GM12891 (cell line): ENCODE measurements around the gene ACTL8.

Experiments used
- DNase-seq: peaks from one replicate; pipeline ENCODE4 v3.0.0; 2011; ENCODE audit warnings: low spot score; ENCODE audit not compliant: insufficient read length
- FAIRE-seq: peaks from 2 replicates; lab custom pipeline; 2011; peaks lifted over from hg19 to GRCh38; lab: Jason Lieb, UNC
- PAX5 ChIP-seq: IDR thresholded peaks from 2 replicates; pipeline ENCODE4 v1.6.1; 2011; ENCODE audit warnings: low read length, moderate library complexity, mild to moderate bottlenecking; ENCODE audit not compliant: insufficient read depth, severe bottlenecking
- POLR2A ChIP-seq: IDR thresholded peaks from 2 replicates; pipeline ENCODE4 v1.6.1; 2011; ENCODE audit warnings: low read depth, low read length, control low read depth
- POLR2AphosphoS5 ChIP-seq: IDR thresholded peaks from 2 replicates; pipeline ENCODE4 v1.6.1; 2011; ENCODE audit warnings: low read depth, low read length, control low read depth
- POU2F2 ChIP-seq: IDR thresholded peaks from 2 replicates; pipeline ENCODE4 v1.6.1; 2011; ENCODE audit warnings: low read depth, mild to moderate bottlenecking, control low read depth, low read length, moderate library complexity
- SPI1 ChIP-seq: IDR thresholded peaks from 2 replicates; pipeline ENCODE4 v1.6.1; 2011; ENCODE audit warnings: low read depth, low read length, control low read depth
- TAF1 ChIP-seq: IDR thresholded peaks from 2 replicates; pipeline ENCODE4 v1.6.1; 2011; ENCODE audit warnings: low read depth, low read length, control low read depth

The ACTL8 gene

DNA sequence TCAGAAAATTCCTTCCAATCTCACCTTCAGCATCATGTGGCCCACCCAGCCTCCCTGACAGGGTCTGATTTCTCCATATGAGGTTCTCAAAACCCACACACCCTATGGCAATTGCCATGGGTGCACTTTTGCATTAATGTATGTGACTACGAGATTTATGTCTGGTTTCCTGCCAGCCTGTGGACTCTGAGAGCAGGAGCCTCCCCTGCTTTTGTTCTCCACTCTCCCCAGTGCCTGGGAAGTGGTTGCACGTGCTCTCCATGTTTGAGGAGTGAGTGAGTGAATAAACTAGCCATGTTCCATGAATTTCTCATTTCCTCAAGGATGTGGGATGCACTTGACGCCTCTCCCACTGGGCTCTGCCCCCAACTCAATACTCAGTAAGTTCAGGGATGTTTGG is 91.2 kb downstream of the ACTL8 start:
- DNase-seq (no peak), FAIRE-seq (no peak)
- no peak for TF ChIP-seq TAF1
- no peak for TF ChIP-seq POLR2AphosphoS5
- TF ChIP-seq POU2F2, result no peak
- TF ChIP-seq POLR2A, result no peak
- no peak for TF ChIP-seq PAX5
- TF ChIP-seq SPI1, result no peak

DNA sequence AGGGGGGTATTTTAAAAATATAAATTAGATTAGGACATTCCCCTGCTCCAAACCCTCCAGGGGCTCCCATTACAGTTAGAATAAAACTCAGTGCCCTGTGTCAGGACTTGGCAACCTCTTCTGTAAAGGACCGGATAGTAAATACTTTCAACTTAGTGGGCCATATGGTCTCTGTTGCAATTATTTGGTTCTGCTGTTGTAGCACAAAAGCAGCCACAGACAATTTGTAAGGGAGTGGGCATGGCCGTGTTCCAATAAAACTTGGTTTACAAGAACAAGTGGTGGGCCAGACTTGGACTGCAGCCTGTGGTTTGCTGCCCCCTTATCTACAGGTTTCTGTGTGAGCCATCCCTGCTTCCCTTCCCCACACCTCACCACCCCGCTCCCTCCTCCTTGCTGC is 92.0 kb downstream of the ACTL8 start:
- no peak for FAIRE-seq
- TF ChIP-seq SPI1, result no peak
- no peak for TF ChIP-seq POU2F2
- no peak for TF ChIP-seq TAF1
- TF ChIP-seq POLR2A, result no peak
- no peak for TF ChIP-seq POLR2AphosphoS5
- no peak for TF ChIP-seq PAX5
- no peak for DNase-seq

DNA sequence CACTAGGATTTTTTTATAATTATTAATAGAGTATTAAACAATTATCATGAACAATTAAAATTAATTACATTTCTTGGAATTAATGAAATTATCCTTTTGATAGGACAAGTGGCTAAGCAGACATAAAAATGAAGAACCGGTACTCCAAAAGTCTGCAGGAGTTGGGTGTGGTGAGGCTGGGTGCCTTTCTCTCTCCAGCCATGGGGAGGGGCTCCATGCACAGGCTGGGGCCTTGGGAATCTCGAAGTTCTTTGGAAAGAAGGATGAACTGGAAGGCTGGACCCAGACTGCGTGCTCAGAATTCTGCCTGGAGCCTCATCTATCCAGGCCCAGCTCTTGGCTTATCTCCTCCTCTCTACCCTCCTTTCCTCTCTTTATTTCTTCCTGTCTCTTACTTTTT is 94.1 kb downstream of the ACTL8 start:
- no peak for DNase-seq
- no peak for FAIRE-seq
- TF ChIP-seq TAF1, result no peak
- TF ChIP-seq POU2F2, result no peak
- no peak for TF ChIP-seq PAX5
- no peak for TF ChIP-seq POLR2A
- no peak for TF ChIP-seq SPI1
- TF ChIP-seq POLR2AphosphoS5, result no peak

DNA sequence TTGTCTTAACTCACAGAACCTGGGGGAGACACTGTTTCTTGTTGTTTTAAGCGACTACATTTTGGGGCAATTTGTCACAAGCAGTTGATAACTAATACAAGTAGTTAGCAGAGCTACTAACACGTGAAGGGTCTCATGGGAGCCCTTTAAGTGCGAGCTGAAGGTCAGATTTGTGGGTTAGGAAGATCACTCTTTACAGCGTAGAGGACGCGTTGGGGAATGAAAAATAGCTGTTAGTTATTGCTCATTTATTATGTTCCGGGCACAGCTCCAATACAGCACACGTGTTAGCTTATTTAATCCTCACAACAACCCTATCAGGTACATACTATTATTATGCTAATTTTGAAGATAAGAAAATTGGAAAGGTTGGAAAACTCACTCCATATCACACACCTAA is 95.9 kb downstream of the ACTL8 start:
- TF ChIP-seq SPI1 (no peak), POLR2AphosphoS5 (no peak), POU2F2 (no peak), POLR2A (no peak), PAX5 (no peak), TAF1 (no peak)
- no peak for FAIRE-seq
- DNase-seq, result no peak

DNA sequence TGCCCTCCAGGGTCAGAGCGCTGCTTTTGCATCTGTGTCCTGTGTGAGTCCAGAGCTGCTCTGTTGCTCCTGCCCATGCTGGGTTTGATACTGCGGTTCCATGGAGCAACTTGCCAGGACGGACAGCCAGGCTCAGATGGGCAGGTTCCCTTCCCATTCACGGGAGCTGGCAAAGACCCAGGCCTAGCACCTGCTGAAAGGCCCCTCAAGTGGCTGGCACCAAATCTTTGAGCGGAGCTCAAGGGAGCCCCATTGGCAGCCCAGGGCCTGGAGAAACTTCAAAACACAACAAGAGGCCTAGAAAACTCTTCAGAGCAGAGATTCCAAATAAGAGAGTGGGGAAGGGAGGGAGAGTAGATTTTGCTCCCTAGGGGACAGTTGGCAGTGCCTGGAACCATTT is 97.2 kb downstream of the ACTL8 start:
- no peak for FAIRE-seq
- DNase-seq, result no peak
- no peak for TF ChIP-seq POU2F2
- no peak for TF ChIP-seq SPI1
- no peak for TF ChIP-seq POLR2AphosphoS5

DNA sequence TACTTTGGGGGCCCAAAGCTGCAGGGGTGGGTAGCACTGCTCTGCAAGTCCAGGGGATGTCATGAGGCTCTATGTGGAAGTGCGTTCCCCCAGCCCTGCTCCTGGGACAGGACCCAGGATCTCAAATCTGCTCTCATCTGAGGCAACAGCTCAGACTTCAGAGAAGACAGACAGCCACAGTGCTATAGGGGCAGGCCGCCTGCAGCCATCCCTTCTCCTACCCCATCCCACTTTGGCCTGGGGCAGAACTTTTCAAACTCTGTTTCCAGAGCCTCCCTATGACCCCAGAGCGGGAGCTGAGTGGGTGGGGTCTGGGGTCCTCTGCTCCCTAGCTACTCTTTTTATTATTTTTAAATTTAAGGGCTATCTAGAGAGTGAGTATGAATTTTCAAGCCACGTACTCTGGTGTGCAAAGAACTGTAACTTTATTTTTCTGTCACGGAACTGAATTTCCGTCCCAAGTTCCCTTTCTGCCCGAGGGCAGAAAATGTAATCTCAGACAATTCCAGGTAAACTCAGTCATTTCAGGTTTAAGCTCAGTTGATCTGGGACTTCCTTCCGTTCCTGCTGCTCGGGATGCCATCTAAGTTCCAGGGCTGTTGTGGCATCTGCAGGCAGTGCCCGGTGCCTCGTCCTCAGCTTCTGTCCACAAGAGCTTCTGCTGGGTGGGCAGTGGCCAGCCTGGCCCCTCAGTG is 98.3 kb downstream of the ACTL8 start:
- DNase-seq, result no peak
- FAIRE-seq, result no peak
- TF ChIP-seq PAX5, result no peak
- TF ChIP-seq POU2F2, result no peak
- no peak for TF ChIP-seq POLR2AphosphoS5
- TF ChIP-seq SPI1, result no peak
- TF ChIP-seq TAF1, result no peak
- TF ChIP-seq POLR2A, result no peak

DNA sequence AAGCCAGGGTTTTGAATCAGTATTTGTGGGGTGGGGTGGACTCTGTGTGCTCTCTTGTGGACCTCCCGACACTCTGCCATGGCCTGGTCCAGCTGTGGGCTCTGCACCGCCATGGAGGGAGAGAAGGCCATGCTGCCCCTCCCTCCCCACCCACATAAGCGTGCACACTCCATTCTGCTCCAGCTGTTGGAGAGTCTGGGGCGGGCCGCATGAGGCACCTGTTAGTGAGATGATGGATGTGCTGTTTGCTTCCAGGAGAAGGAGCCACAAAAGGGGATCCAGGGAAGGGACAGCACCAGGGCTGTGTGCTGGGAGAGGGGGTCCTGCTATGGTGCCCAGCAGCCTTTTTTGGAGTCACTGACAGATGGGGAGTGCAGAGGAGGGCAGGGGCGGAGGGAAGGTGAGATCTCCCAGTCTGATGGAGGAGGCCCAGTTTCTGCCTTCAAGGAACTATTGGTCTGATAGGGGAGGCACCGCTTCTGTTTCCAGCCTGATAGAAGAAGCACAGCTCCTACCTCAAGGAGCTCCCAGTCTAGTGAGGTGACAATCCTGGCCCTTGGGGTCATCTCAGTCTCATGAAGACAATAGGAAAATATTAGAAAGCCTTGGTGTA is 101.5 kb downstream of the ACTL8 start:
- FAIRE-seq (no peak), DNase-seq (no peak)
- TF ChIP-seq TAF1 (no peak), POLR2AphosphoS5 (no peak), POU2F2 (no peak), POLR2A (no peak), PAX5 (no peak), SPI1 (no peak)

DNA sequence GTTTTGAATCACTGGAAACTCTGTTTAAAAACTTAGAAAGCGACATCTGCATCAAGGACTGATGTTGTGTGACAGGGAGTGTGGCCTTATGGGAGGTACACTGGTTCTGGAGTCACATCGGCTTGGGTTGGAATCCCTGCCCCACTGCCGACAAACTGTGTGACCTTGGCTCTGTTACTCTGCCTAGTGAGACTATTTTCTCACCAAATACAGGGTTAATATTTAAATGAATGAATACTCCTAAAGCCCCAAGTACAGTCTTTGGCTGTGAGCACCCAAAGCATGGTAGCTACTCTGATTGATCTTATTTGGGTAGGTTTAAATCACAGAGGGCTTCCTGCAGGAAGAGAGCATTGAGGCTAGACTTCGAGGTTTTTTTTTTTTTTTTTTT is 102.0 kb downstream of the ACTL8 start:
- TF ChIP-seq POLR2AphosphoS5 (no peak), POU2F2 (no peak)
- no peak for FAIRE-seq
- DNase-seq, result no peak

DNA sequence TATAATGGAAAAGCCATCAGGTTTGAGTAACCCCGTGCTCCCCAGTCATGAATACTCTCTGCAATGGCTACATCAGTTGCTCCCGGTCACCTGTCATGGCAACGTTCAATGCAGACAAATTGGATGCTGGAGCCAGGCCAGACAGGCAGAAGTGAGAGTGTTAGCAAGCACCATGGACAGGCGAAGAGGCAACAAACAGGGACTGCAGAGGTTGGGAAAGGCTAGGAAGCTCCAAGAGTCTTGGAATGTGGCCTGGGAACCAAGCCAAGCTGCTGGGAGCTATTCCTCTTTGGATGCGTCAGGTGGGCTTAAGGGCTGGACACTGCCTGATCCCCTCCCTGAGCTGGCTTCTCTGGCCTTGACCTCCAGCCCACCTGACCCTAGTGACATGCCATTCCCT is 102.9 kb downstream of the ACTL8 start:
- TF ChIP-seq TAF1 (no peak), POLR2AphosphoS5 (no peak), SPI1 (no peak), POLR2A (no peak), PAX5 (no peak), POU2F2 (no peak)
- no peak for DNase-seq

DNA sequence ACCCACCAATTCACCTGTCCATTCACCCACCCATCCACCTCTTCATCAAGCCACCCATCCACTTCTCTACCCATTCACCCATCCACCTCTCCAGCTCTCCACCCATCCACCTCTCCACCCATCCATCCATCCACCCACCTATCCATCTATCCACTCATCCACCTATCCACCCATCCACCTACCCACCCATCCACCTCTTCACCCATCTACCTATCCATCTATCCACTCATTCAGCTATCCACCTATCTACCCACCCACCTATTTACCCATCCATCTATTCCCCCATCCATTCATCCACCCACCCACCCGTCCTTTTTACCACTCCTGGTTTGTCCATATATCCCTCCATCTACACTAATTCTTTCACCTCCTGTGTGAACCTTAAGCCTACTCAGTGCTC is 105.7 kb downstream of the ACTL8 start:
- TF ChIP-seq PAX5 (no peak), TAF1 (no peak), POLR2A (no peak), POU2F2 (no peak), POLR2AphosphoS5 (no peak), SPI1 (no peak)
- FAIRE-seq (no peak), DNase-seq (no peak)

More for the DNA sequence above, 102.9 kb downstream of the ACTL8 start:
- FAIRE-seq, result no peak

DNA sequence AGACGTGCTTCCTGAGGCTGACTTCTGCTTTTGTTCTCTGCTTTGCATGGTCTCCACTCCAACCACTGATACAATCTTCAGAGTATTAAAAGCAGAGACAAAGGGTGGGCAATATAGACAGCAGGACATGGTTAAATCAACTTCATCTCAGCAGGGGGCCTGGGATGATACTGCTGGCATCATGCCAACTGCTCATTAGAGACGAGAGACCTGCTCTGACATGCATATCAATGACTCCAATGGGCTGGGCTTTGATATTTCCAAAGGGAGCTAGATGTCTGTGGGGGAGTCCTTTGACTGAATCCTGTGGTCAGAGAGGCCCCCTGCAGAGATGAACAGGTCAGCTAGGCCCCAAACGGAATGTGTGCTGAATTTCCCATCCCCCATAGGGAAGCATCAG is 106.6 kb downstream of the ACTL8 start:
- DNase-seq (no peak), FAIRE-seq (no peak)
- TF ChIP-seq POLR2AphosphoS5 (no peak), TAF1 (no peak), PAX5 (no peak), POU2F2 (no peak), POLR2A (no peak), SPI1 (no peak)
